NCI-H187 treated with DMSO at 0.1 percent for 48 hours (cell line): ENCODE data around the gene CBX7.

Source experiments
- DNase-seq: peaks from one replicate; lab custom pipeline; 2025; lab: John Stamatoyannopoulos, UW

CBX7 gene

GRCh38 chr22:39147335-39148025 is 5.0 kb downstream of the CBX7 start:
- DNase-seq = no peak

GRCh38 chr22:39146256-39147101 is 6.0 kb downstream of the CBX7 start:
- no peak for DNase-seq

- no peak for DNase-seq
Measured at GRCh38 chr22:39144101-39144767, 8.2 kb downstream of the CBX7 start.

GRCh38 chr22:39142088-39142680 is 10.3 kb downstream of the CBX7 start:
- no peak for DNase-seq

GRCh38 chr22:39139933-39140332 is 12.5 kb downstream of the CBX7 start:
- DNase-seq = no peak

- no peak for DNase-seq
Measured at GRCh38 chr22:39138357-39138997, 14.0 kb downstream of the CBX7 start.

- DNase-seq = no peak
Measured at GRCh38 chr22:39136317-39136716, 16.2 kb downstream of the CBX7 start.

- DNase-seq = no peak
Measured at GRCh38 chr22:39135092-39135896, 17.2 kb downstream of the CBX7 start.

GRCh38 chr22:39134366-39135091 is 18.0 kb downstream of the CBX7 start:
- DNase-seq = no peak

- no peak for DNase-seq
Measured at GRCh38 chr22:39133871-39134270, 18.6 kb downstream of the CBX7 start.

GRCh38 chr22:39132871-39133524 is 19.5 kb downstream of the CBX7 start:
- no peak for DNase-seq

GRCh38 chr22:39132281-39132680 is 20.2 kb downstream of the CBX7 start:
- no peak for DNase-seq

GRCh38 chr22:39130892-39131855 is 21.3 kb downstream of the CBX7 start:
- DNase-seq = no peak

GRCh38 chr22:39130152-39130704 is 22.3 kb downstream of the CBX7 start:
- no peak for DNase-seq

GRCh38 chr22:39129746-39130145 is 22.7 kb downstream of the CBX7 start:
- no peak for DNase-seq

- no peak for DNase-seq
Measured at GRCh38 chr22:39129081-39129480, 23.4 kb downstream of the CBX7 start.

- no peak for DNase-seq
Measured at GRCh38 chr22:39128508-39128907, 24.0 kb downstream of the CBX7 start.

GRCh38 chr22:39125622-39126021 is 26.9 kb downstream of the CBX7 start:
- DNase-seq = no peak
